Loucy (cell line): ENCODE measurements around the gene GRID1.

Experiments used
- H2AFZ ChIP-seq: fragments of 200-600 bp; sonication (generic); 2 replicates; pipeline ENCODE4 v1.6.0; 2016; ENCODE audit warnings: antibody characterized with exemption, mild to moderate bottlenecking, low read length, moderate library complexity
- H3F3A ChIP-seq: fragments of 200-600 bp; 2 replicates; pipeline ENCODE4 v1.6.0; 2016; ENCODE audit warnings: antibody characterized with exemption, low read depth, mild to moderate bottlenecking
- H3K27me3 ChIP-seq: fragments of 200-600 bp; sonication (generic); 2 replicates; pipeline ENCODE4 v1.6.1; 2014; ENCODE audit warnings: low read length, mild to moderate bottlenecking; ENCODE audit not compliant: insufficient read depth, poor library complexity, severe bottlenecking
- H3K36me3 ChIP-seq: fragments of 200-600 bp; sonication (generic); 2 replicates; pipeline ENCODE4 v1.6.1; 2016; ENCODE audit warnings: low read length; ENCODE audit not compliant: insufficient read depth
- H3K4me1 ChIP-seq: fragments of 200-600 bp; sonication (generic); 2 replicates; pipeline ENCODE4 v1.5.1; 2014; ENCODE audit warnings: low read length, mild to moderate bottlenecking; ENCODE audit not compliant: insufficient read depth, poor library complexity, severe bottlenecking
- H3K4me2 ChIP-seq: fragments of 200-600 bp; sonication (generic); 2 replicates; pipeline ENCODE4 v1.6.0; 2014; ENCODE audit warnings: antibody characterized with exemption, low read length, low read depth, mild to moderate bottlenecking; ENCODE audit not compliant: poor library complexity, severe bottlenecking
- H3K4me3 ChIP-seq: fragments of 200-600 bp; sonication (generic); 2 replicates; pipeline ENCODE4 v1.5.1; 2014; ENCODE audit warnings: low read length, mild to moderate bottlenecking, mixed read lengths; ENCODE audit not compliant: poor library complexity, severe bottlenecking
- H3K79me2 ChIP-seq: fragments of 200-600 bp; sonication (generic); 2 replicates; pipeline ENCODE4 v1.6.1; 2014; ENCODE audit warnings: low read length; ENCODE audit not compliant: insufficient read depth
- H3K9ac ChIP-seq: fragments of 200-600 bp; sonication (generic); 2 replicates; pipeline ENCODE4 v1.6.0; 2014; ENCODE audit warnings: mild to moderate bottlenecking, low read depth, low read length, moderate library complexity; ENCODE audit not compliant: poor library complexity, severe bottlenecking
- H3K9me2 ChIP-seq: fragments of 200-600 bp; sonication (generic); replicated peaks from 2 replicates; pipeline ENCODE4 v1.6.1; 2016; ENCODE audit warnings: low read depth, low read length, mixed read lengths
- H3K9me3 ChIP-seq: fragments of 200-600 bp; sonication (generic); 2 replicates; pipeline ENCODE4 v1.6.1; 2014; ENCODE audit warnings: mild to moderate bottlenecking, antibody characterized with exemption, low read length, low read depth; ENCODE audit not compliant: insufficient read depth
- H4K20me1 ChIP-seq: fragments of 200-600 bp; sonication (generic); 2 replicates; pipeline ENCODE4 v1.6.0; 2014; ENCODE audit warnings: antibody characterized with exemption, low read length, mild to moderate bottlenecking; ENCODE audit not compliant: insufficient read depth, poor library complexity, severe bottlenecking
- CTCF ChIP-seq: fragments of 200-600 bp; sonication (generic); conservative IDR thresholded peaks from 2 replicates; pipeline ENCODE4 v1.5.1; 2014; ENCODE audit warnings: mild to moderate bottlenecking, antibody characterized with exemption, low read length
- EZH2phosphoT487 ChIP-seq: fragments of 200-600 bp; IDR thresholded peaks from 2 replicates; pipeline ENCODE4 v1.6.1; 2018; ENCODE audit warnings: antibody characterized with exemption, mild to moderate bottlenecking, moderate library complexity, borderline replicate concordance

The GRID1 gene

GRCh38 chr10:86058964-86059363, 307.6 kb downstream of the GRID1 start:
- H3K36me3 ChIP-seq = no peaks in the 10 kb centered on the region
- H4K20me1 ChIP-seq = no peaks in the 10 kb centered on the region
- H3K4me2 ChIP-seq = no peak overlapping the region
- TF ChIP-seq CTCF (no peak), EZH2phosphoT487 (no peak)
- H3K9me2 ChIP-seq = no peaks in the 10 kb centered on the region
- H3K79me2 ChIP-seq = no peaks in the 10 kb centered on the region
- H2AFZ ChIP-seq = no peak overlapping the region
- H3F3A ChIP-seq = no peaks in the 10 kb centered on the region
- H3K4me3 ChIP-seq = no peak overlapping the region
- no peaks in the 10 kb centered on the region for H3K27me3 ChIP-seq
- no peaks in the 10 kb centered on the region for H3K4me1 ChIP-seq
- no peak overlapping the region for H3K9ac ChIP-seq
- H3K9me3 ChIP-seq = no peaks in the 10 kb centered on the region

GRCh38 chr10:86057708-86058107, 308.9 kb downstream of the GRID1 start:
- Histone ChIP-seq H3K4me3 (no peak overlapping the region), H3K4me1 (no peaks in the 10 kb centered on the region), H3F3A (no peaks in the 10 kb centered on the region), H3K4me2 (no peak overlapping the region), H3K79me2 (no peaks in the 10 kb centered on the region), H3K36me3 (no peaks in the 10 kb centered on the region), H4K20me1 (no peaks in the 10 kb centered on the region), H3K9me2 (no peaks in the 10 kb centered on the region), H2AFZ (no peak overlapping the region), H3K27me3 (no peaks in the 10 kb centered on the region), H3K9me3 (no peaks in the 10 kb centered on the region), H3K9ac (no peak overlapping the region)
- TF ChIP-seq EZH2phosphoT487 = no peak
- no peak for TF ChIP-seq CTCF

GRCh38 chr10:86056672-86057071, 309.9 kb downstream of the GRID1 start:
- H3K9me3 ChIP-seq = no peaks in the 10 kb centered on the region
- no peaks in the 10 kb centered on the region for H4K20me1 ChIP-seq
- no peaks in the 10 kb centered on the region for H3F3A ChIP-seq
- no peak overlapping the region for H3K4me2 ChIP-seq
- no peak overlapping the region for H3K4me3 ChIP-seq
- H3K4me1 ChIP-seq = no peaks in the 10 kb centered on the region
- no peaks in the 10 kb centered on the region for H3K27me3 ChIP-seq
- H3K9me2 ChIP-seq = no peaks in the 10 kb centered on the region
- no peak overlapping the region for H2AFZ ChIP-seq
- TF ChIP-seq CTCF (no peak), EZH2phosphoT487 (no peak)
- no peak overlapping the region for H3K9ac ChIP-seq
- no peaks in the 10 kb centered on the region for H3K36me3 ChIP-seq
- H3K79me2 ChIP-seq = no peaks in the 10 kb centered on the region
